HS-27A (cell line): ENCODE results near the gene KRT80.

ENCODE experiments used
- DNase-seq: peaks from one replicate; pipeline ENCODE4 v3.0.0-alpha.2; 2012; ENCODE audit warnings: low read depth, missing footprints

The KRT80 gene

GRCh38 chr12:52130711-52131110 lies 61.1 kb downstream of the KRT80 start:
- DNase-seq, result no peak

GRCh38 chr12:52127683-52128450 lies 63.9 kb downstream of the KRT80 start:
- DNase-seq, result no peak

GRCh38 chr12:52126605-52127578 lies 64.9 kb downstream of the KRT80 start:
- DNase-seq, result no peak

- no peak for DNase-seq
Observed at GRCh38 chr12:52126050-52126604, 65.7 kb downstream of the KRT80 start.

GRCh38 chr12:52125476-52125900 lies 66.3 kb downstream of the KRT80 start:
- no peak for DNase-seq

- DNase-seq, result no peak
Observed at GRCh38 chr12:52123487-52124186, 68.2 kb downstream of the KRT80 start.

GRCh38 chr12:52122904-52123303 lies 68.9 kb downstream of the KRT80 start:
- DNase-seq, result no peak

GRCh38 chr12:52122540-52122871 lies 69.3 kb downstream of the KRT80 start:
- no peak for DNase-seq

- no peak for DNase-seq
Observed at GRCh38 chr12:52121824-52122539, 69.8 kb downstream of the KRT80 start.

- no peak for DNase-seq
Observed at GRCh38 chr12:52120951-52121823, 70.6 kb downstream of the KRT80 start.

- no peak for DNase-seq
Observed at GRCh38 chr12:52119398-52120254, 72.2 kb downstream of the KRT80 start.
